SK-N-SH treated with all-trans-retinoic acid at 6 μM for 48 hours (cell line): Measurements from ENCODE around the gene NETO1.

Experiments
- ATAC-seq: fragments of 200-7000 bp; cut with Tn5 transposase; 3 replicates; pipeline ENCODE4 v1.9.1; 2020; ENCODE audit warnings: mild to moderate bottlenecking, moderate library complexity
- ARNTL ChIP-seq: fragments of 450-650 bp; formaldehyde crosslinking; IDR thresholded peaks from 2 replicates; pipeline ENCODE4 v1.5.0; 2020; ENCODE audit warnings: low read depth, mild to moderate bottlenecking, moderate library complexity, borderline replicate concordance
- CSDC2 ChIP-seq: fragments of 250-450 bp; sonication (Bioruptor Pico); IDR thresholded peaks from 2 replicates; pipeline ENCODE4 v1.5.0; 2020; ENCODE audit warnings: mild to moderate bottlenecking, moderate library complexity
- ESRRG ChIP-seq: fragments of 250-450 bp; sonication (Bioruptor Pico); IDR thresholded peaks from 2 replicates; pipeline ENCODE4 v1.6.1; 2021; ENCODE audit warnings: mild to moderate bottlenecking
- GLIS3 ChIP-seq: fragments of 250-450 bp; sonication (Bioruptor Pico); IDR thresholded peaks from 2 replicates; pipeline ENCODE4 v1.5.0; 2020; ENCODE audit warnings: mild to moderate bottlenecking, moderate library complexity
- ISL1 ChIP-seq: fragments of 250-450 bp; sonication (Bioruptor Pico); IDR thresholded peaks from 2 replicates; pipeline ENCODE4 v2.1.2; 2022; ENCODE audit warnings: mild to moderate bottlenecking, moderate library complexity
- OSR1 ChIP-seq: fragments of 250-450 bp; sonication (Bioruptor Pico); IDR thresholded peaks from 2 replicates; pipeline ENCODE4 v1.8.0; 2022; ENCODE audit warnings: moderate library complexity, mild to moderate bottlenecking, inconsistent platforms
- PPARA ChIP-seq: fragments of 250-450 bp; sonication (Bioruptor Pico); IDR thresholded peaks from 2 replicates; pipeline ENCODE4 v1.5.0; 2020; ENCODE audit warnings: mild to moderate bottlenecking, borderline replicate concordance
- RARB ChIP-seq: fragments of 250-450 bp; sonication (Bioruptor Pico); IDR thresholded peaks from 2 replicates; pipeline ENCODE4 v1.8.0; 2021; ENCODE audit warnings: mild to moderate bottlenecking, moderate library complexity
- SNAI2 ChIP-seq: fragments of 250-450 bp; sonication (Bioruptor Pico); IDR thresholded peaks from 2 replicates; pipeline ENCODE4 v1.5.0; 2020; ENCODE audit warnings: mild to moderate bottlenecking, moderate library complexity
- TCF4 ChIP-seq: fragments of 250-450 bp; sonication (Bioruptor Pico); IDR thresholded peaks from 2 replicates; pipeline ENCODE4 v1.8.0; 2021; ENCODE audit warnings: mild to moderate bottlenecking, moderate library complexity, borderline replicate concordance
- ZC3H10 ChIP-seq: fragments of 250-450 bp; sonication (Bioruptor Pico); IDR thresholded peaks from 2 replicates; pipeline ENCODE4 v1.5.1; 2021; ENCODE audit warnings: mild to moderate bottlenecking, moderate library complexity
- ZFP30 ChIP-seq: fragments of 450-650 bp; formaldehyde crosslinking; IDR thresholded peaks from 2 replicates; pipeline ENCODE4 v1.5.0; 2022; ENCODE audit warnings: mild to moderate bottlenecking, moderate library complexity
- ZNF70 ChIP-seq: fragments of 450-650 bp; formaldehyde crosslinking; IDR thresholded peaks from 2 replicates; pipeline ENCODE4 v1.5.0; 2020; ENCODE audit warnings: mild to moderate bottlenecking, moderate library complexity
- ZNF8 ChIP-seq: fragments of 450-650 bp; formaldehyde crosslinking; IDR thresholded peaks from 2 replicates; pipeline ENCODE4 v1.5.0; 2020; ENCODE audit warnings: mild to moderate bottlenecking, moderate library complexity
- TF ChIP-seq, protein P1 (sequence below): fragments of 250-450 bp; sonication (Bioruptor Pico); IDR thresholded peaks from 2 replicates; pipeline ENCODE4 v1.5.0; 2020; ENCODE audit warnings: mild to moderate bottlenecking, moderate library complexity
- TF ChIP-seq, protein P2 (sequence below): fragments of 250-450 bp; sonication (Bioruptor Pico); IDR thresholded peaks from 2 replicates; pipeline ENCODE4 v1.5.1; 2020; ENCODE audit warnings: low read depth, mild to moderate bottlenecking, moderate library complexity
- TF ChIP-seq, protein P3 (sequence below): fragments of 250-450 bp; sonication (Bioruptor Pico); IDR thresholded peaks from 2 replicates; pipeline ENCODE4 v1.8.0; 2020; ENCODE audit warnings: mild to moderate bottlenecking, moderate library complexity, borderline replicate concordance
- TF ChIP-seq, protein P4 (sequence below): fragments of 250-450 bp; sonication (Bioruptor Pico); IDR thresholded peaks from 2 replicates; pipeline ENCODE4 v1.8.0; 2021; ENCODE audit warnings: low read depth, mild to moderate bottlenecking, moderate library complexity, borderline replicate concordance
- TF ChIP-seq, protein P5 (sequence below): fragments of 250-450 bp; sonication (Bioruptor Pico); IDR thresholded peaks from 2 replicates; pipeline ENCODE4 v1.5.1; 2021; ENCODE audit warnings: mild to moderate bottlenecking, moderate library complexity

NETO1 gene

DNA sequence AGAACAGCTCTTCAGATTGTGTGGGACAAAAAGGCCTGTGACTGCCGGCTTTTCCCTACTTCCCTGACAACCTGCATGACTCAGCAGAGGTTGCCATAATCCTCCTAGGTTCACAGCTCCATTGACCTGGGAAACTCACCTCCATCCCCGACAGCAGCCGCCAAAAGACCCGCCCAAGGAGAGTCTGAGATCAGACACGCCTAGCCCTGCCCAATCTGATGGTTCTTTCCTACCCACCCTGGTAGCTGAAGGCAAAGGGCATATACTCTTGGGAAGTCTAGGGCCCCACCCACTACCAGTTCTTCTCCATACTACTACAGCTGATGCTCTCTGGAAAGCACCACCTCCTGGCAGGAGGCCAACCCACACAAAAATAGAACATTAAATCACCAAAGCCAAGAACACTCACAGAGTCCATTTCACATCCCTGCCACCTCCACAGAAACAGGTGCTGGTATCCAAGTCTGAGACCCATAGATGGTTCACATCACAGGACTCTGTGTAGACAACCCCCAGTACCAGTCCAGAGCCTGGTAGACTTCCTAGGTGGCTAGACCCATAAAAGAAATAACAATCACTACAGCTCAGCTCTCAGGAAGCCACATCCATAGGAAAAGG lies 140.6 kb downstream of the NETO1 start:
- ATAC-seq, result no peak

DNA sequence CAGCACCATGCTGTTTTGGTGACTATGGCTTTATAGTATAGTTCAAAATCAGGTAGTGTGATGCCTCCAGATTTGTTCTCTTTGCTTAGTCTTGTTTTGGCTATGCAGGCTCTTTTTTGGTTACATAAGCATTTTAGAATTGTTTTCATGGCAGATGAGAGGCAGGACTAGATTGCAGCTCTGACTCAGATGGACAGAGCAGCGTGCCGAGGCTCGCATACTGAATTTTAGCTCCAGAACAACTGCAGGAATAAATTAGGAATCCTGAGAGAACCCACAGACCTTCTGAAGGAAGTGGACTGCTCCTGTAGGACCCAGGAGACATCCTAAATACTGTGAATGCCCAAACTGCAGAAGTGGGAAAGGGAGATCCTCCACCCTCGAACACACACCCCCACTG lies 141.6 kb downstream of the NETO1 start:
- ATAC-seq, result no peak
- TF ChIP-seq ESRRG (CRISPR knock-in tag) (no peak), ARNTL (CRISPR knock-in tag) (no peak), PPARA (CRISPR knock-in tag) (no peak), SNAI2 (CRISPR knock-in tag) (no peak), TCF4 (CRISPR knock-in tag) (no peak), RARB (no peak), GLIS3 (CRISPR knock-in tag) (no peak), OSR1 (CRISPR knock-in tag) (no peak), CSDC2 (no peak), ISL1 (CRISPR knock-in tag) (no peak), ZFP30 (CRISPR knock-in tag) (no peak)
- TF ChIP-seq, protein P1, sequence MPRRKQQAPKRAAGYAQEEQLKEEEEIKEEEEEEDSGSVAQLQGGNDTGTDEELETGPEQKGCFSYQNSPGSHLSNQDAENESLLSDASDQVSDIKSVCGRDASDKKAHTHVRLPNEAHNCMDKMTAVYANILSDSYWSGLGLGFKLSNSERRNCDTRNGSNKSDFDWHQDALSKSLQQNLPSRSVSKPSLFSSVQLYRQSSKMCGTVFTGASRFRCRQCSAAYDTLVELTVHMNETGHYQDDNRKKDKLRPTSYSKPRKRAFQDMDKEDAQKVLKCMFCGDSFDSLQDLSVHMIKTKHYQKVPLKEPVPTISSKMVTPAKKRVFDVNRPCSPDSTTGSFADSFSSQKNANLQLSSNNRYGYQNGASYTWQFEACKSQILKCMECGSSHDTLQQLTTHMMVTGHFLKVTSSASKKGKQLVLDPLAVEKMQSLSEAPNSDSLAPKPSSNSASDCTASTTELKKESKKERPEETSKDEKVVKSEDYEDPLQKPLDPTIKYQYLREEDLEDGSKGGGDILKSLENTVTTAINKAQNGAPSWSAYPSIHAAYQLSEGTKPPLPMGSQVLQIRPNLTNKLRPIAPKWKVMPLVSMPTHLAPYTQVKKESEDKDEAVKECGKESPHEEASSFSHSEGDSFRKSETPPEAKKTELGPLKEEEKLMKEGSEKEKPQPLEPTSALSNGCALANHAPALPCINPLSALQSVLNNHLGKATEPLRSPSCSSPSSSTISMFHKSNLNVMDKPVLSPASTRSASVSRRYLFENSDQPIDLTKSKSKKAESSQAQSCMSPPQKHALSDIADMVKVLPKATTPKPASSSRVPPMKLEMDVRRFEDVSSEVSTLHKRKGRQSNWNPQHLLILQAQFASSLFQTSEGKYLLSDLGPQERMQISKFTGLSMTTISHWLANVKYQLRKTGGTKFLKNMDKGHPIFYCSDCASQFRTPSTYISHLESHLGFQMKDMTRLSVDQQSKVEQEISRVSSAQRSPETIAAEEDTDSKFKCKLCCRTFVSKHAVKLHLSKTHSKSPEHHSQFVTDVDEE, result no peak
- TF ChIP-seq, protein P2, sequence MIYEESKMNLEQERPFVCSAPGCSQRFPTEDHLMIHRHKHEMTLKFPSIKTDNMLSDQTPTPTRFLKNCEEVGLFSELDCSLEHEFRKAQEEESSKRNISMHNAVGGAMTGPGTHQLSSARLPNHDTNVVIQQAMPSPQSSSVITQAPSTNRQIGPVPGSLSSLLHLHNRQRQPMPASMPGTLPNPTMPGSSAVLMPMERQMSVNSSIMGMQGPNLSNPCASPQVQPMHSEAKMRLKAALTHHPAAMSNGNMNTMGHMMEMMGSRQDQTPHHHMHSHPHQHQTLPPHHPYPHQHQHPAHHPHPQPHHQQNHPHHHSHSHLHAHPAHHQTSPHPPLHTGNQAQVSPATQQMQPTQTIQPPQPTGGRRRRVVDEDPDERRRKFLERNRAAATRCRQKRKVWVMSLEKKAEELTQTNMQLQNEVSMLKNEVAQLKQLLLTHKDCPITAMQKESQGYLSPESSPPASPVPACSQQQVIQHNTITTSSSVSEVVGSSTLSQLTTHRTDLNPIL (CRISPR knock-in tag), result no peak
- TF ChIP-seq, protein P3, sequence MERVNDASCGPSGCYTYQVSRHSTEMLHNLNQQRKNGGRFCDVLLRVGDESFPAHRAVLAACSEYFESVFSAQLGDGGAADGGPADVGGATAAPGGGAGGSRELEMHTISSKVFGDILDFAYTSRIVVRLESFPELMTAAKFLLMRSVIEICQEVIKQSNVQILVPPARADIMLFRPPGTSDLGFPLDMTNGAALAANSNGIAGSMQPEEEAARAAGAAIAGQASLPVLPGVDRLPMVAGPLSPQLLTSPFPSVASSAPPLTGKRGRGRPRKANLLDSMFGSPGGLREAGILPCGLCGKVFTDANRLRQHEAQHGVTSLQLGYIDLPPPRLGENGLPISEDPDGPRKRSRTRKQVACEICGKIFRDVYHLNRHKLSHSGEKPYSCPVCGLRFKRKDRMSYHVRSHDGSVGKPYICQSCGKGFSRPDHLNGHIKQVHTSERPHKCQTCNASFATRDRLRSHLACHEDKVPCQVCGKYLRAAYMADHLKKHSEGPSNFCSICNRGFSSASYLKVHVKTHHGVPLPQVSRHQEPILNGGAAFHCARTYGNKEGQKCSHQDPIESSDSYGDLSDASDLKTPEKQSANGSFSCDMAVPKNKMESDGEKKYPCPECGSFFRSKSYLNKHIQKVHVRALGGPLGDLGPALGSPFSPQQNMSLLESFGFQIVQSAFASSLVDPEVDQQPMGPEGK, result no peak
- TF ChIP-seq, protein P4, sequence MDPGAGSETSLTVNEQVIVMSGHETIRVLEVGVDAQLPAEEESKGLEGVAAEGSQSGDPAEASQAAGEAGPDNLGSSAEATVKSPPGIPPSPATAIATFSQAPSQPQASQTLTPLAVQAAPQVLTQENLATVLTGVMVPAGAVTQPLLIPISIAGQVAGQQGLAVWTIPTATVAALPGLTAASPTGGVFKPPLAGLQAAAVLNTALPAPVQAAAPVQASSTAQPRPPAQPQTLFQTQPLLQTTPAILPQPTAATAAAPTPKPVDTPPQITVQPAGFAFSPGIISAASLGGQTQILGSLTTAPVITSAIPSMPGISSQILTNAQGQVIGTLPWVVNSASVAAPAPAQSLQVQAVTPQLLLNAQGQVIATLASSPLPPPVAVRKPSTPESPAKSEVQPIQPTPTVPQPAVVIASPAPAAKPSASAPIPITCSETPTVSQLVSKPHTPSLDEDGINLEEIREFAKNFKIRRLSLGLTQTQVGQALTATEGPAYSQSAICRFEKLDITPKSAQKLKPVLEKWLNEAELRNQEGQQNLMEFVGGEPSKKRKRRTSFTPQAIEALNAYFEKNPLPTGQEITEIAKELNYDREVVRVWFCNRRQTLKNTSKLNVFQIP (CRISPR knock-in tag), result no peak
- TF ChIP-seq, protein P5, sequence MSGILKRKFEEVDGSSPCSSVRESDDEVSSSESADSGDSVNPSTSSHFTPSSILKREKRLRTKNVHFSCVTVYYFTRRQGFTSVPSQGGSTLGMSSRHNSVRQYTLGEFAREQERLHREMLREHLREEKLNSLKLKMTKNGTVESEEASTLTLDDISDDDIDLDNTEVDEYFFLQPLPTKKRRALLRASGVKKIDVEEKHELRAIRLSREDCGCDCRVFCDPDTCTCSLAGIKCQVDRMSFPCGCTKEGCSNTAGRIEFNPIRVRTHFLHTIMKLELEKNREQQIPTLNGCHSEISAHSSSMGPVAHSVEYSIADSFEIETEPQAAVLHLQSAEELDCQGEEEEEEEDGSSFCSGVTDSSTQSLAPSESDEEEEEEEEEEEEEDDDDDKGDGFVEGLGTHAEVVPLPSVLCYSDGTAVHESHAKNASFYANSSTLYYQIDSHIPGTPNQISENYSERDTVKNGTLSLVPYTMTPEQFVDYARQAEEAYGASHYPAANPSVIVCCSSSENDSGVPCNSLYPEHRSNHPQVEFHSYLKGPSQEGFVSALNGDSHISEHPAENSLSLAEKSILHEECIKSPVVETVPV (CRISPR knock-in tag), result no peak

More for the DNA sequence above, 140.6 kb downstream of the NETO1 start:
- TF ChIP-seq, protein P1, result no peak
- TF ChIP-seq PPARA (CRISPR knock-in tag), result no peak
- no peak for TF ChIP-seq ISL1 (CRISPR knock-in tag)
- TF ChIP-seq ZNF70 (CRISPR knock-in tag), result no peak
- TF ChIP-seq RARB, result no peak
- no peak for TF ChIP-seq ZFP30 (CRISPR knock-in tag)
- TF ChIP-seq ZNF8, result no peak
- TF ChIP-seq, protein P3, result no peak
- no peak for TF ChIP-seq SNAI2 (CRISPR knock-in tag)
- no peak for TF ChIP-seq OSR1 (CRISPR knock-in tag)
- no peak for TF ChIP-seq ZC3H10
- TF ChIP-seq, protein P2 (CRISPR knock-in tag), result no peak
